ENCODE measurements around the gene TNFAIP8. TPM values are rescaled to one million over a fixed set of nuclear protein-coding genes. Genes with fewer than 3 reads are reported as not detected.

The TNFAIP8 gene
- total RNA-seq, 4 donors from 2014 or later, result 9.8 to 28.1 (median 22.5) TPM

GRCh38 chr5:119396030-119396664, 40.3 kb downstream of the TNFAIP8 start:
- H3K27ac ChIP-seq, result no peak overlapping the region
- in situ Hi-C loops (cut with MboI; ENCODE audit: low pct_ligation_motif_present in 1 of 4, low pct_unique_long_range_greater_than_20kb in 1 of 4, low sequenced_read_pairs in 3 of 4), result no loop called here
- no peaks in the 10 kb centered on the region for H3K9me3 ChIP-seq
- intact Hi-C loops (cut with DNase I; ENCODE audit: low total_unique reads), result no loop called here
- peaks cover 0 to 28% (median 13%) of the 10 kb centered on the region in 4 donors for H3K4me1 ChIP-seq
- no peaks in the 10 kb centered on the region for H3K27me3 ChIP-seq
- no peaks in the 10 kb centered on the region for H3K36me3 ChIP-seq
- H3K4me3 ChIP-seq, result no peak overlapping the region
- WGBS, 2 donors (ENCODE audit: low coverage in 1 of 2), result 90% methylated on average over 3 to 6 of the region's 6 CpGs
- TF ChIP-seq EP300 (IDR thresholded peaks at IDR 0.05; ENCODE audit: low read depth), result no peak
- no peak for TF ChIP-seq POLR2A (IDR thresholded peaks at IDR 0.05)
- TF ChIP-seq POLR2AphosphoS5 (IDR thresholded peaks at IDR 0.05), result no peak
- no peak for TF ChIP-seq CTCF (IDR thresholded peaks at IDR 0.05)
- DNase-seq, result no peak

GRCh38 chr5:119397518-119398380, 41.9 kb downstream of the TNFAIP8 start:
- H3K9me3 ChIP-seq, result no peaks in the 10 kb centered on the region
- DNase-seq, result no peak
- H3K4me3 ChIP-seq, result no peak overlapping the region
- TF ChIP-seq CTCF (IDR thresholded peaks at IDR 0.05) (no peak), POLR2A (IDR thresholded peaks at IDR 0.05) (no peak), POLR2AphosphoS5 (IDR thresholded peaks at IDR 0.05) (no peak), EP300 (IDR thresholded peaks at IDR 0.05; ENCODE audit: low read depth) (no peak)
- no peaks in the 10 kb centered on the region for H3K36me3 ChIP-seq
- WGBS, 2 donors (ENCODE audit: low coverage in 1 of 2), result 53 to 63% methylated on average over 10 of the region's 10 CpGs
- H3K27ac ChIP-seq, result no peak overlapping the region
- no peaks in the 10 kb centered on the region for H3K27me3 ChIP-seq
- in situ Hi-C loops (cut with MboI; ENCODE audit: low pct_ligation_motif_present in 1 of 4, low pct_unique_long_range_greater_than_20kb in 1 of 4, low sequenced_read_pairs in 3 of 4) (no loop called here), intact Hi-C loops (cut with DNase I; ENCODE audit: low total_unique reads) (no loop called here)
- H3K4me1 ChIP-seq, result peaks cover 0 to 28% (median 13%) of the 10 kb centered on the region in 4 donors

- Histone ChIP-seq H3K9me3 (no peaks in the 10 kb centered on the region), H3K4me3 (no peak overlapping the region), H3K4me1 (peaks cover 0 to 28% (median 13%) of the 10 kb centered on the region in 4 donors), H3K27me3 (no peaks in the 10 kb centered on the region), H3K27ac (peak overlapping the region; percentile 13 to 29 (median 20)), H3K36me3 (no peaks in the 10 kb centered on the region)
- TF ChIP-seq POLR2A (IDR thresholded peaks at IDR 0.05) (no peak), POLR2AphosphoS5 (IDR thresholded peaks at IDR 0.05) (peak in 2 of 3 donors; percentile 58 to 68)
- in situ Hi-C loops (cut with MboI; ENCODE audit: low pct_ligation_motif_present in 1 of 4, low pct_unique_long_range_greater_than_20kb in 1 of 4, low sequenced_read_pairs in 3 of 4) (no loop called here), intact Hi-C loops (cut with DNase I; ENCODE audit: low total_unique reads) (no loop called here)
- 45 to 67% methylated on average over 6 to 12 of the region's 12 CpGs for WGBS, 2 donors (ENCODE audit: low coverage in 1 of 2)
- peak; percentile 73 for DNase-seq
These were observed 43.1 kb downstream of the TNFAIP8 start for GRCh38 chr5:119398727-119399466.

- H3K27ac ChIP-seq, result peak overlapping the region in 1 of 4 donors; percentile 13
- TF ChIP-seq CTCF (IDR thresholded peaks at IDR 0.05) (no peak), POLR2A (IDR thresholded peaks at IDR 0.05) (no peak), POLR2AphosphoS5 (IDR thresholded peaks at IDR 0.05) (no peak), EP300 (IDR thresholded peaks at IDR 0.05; ENCODE audit: low read depth) (no peak)
- in situ Hi-C loops (cut with MboI; ENCODE audit: low pct_ligation_motif_present in 1 of 4, low pct_unique_long_range_greater_than_20kb in 1 of 4, low sequenced_read_pairs in 3 of 4), result loop anchor here (25.0 kb wide), 3 partner anchors 138 to 413 kb away; partner anchors contain the start of gene DTWD2 (in 1 of the 4)
- no peaks in the 10 kb centered on the region for H3K27me3 ChIP-seq
- H3K4me1 ChIP-seq, result peaks cover 0 to 28% (median 13%) of the 10 kb centered on the region in 4 donors
- intact Hi-C loops (cut with DNase I; ENCODE audit: low total_unique reads), result no loop called here
- no peak overlapping the region for H3K4me3 ChIP-seq
- WGBS, 2 donors (ENCODE audit: low coverage in 1 of 2), result 20 to 61% methylated on average over 1 to 2 of the region's 2 CpGs
- no peaks in the 10 kb centered on the region for H3K36me3 ChIP-seq
- DNase-seq, result no peak
- no peaks in the 10 kb centered on the region for H3K9me3 ChIP-seq
These were observed 44.4 kb downstream of the TNFAIP8 start for GRCh38 chr5:119400245-119400644.

Measured in transverse colon (tissue), 4 donors.